ENCODE data around the gene SELPLG.
"Not testable (repeated sequence)": the region's sequence is repeated elsewhere in the genome, so short reads cannot be mapped to it uniquely, and the experiment has no call there.

Gene SELPLG

DNA sequence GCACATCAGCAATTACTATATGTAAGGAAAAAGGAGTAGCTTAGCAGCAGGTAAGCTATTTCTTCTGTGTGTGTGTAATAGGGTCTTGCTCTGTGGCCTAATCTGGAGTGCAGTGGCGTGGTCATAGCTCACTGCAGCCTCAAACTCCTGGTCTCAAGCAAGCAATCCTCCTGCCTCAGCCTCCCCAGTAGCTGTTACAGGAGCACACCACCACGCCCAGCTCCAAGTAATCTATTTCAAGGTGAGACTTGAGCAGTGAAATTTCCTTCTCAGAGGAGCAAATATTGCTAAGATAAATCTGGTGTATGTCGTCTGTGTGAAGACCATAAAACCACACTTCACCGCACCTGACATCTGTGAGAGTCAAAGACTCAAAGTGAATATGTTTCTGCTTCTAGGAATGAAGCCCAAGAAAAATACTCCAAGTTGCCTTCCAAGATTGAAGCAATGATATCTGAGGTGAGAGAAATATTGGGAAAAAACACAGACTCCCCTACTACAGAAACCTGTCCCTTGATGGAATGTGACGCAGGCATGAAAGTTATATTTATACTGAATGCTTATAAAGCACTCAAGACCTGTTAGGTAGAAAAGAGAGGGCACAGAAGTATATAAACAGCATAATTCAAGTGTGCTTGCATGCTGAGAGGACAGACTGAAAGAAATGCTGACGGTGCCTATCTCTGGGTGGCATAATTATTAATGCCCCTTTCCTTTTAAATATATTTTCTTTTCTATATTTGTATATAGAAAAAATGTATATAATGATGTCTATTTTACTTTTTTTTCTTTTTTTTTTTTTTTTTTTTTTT is 2.5 kb upstream of the SELPLG start:
- Mint-ChIP-seq H3K27me3 (no peaks in the 10 kb centered on the region), H3K4me3 (peak overlapping the region; percentile 20 to 91), H3K27ac (no peak overlapping the region), H3K9me3 (no peaks in the 10 kb centered on the region), H3K4me1 (peaks cover 66% of the 10 kb centered on the region)
- no peak for ATAC-seq
- DNase-seq: no peak

DNA sequence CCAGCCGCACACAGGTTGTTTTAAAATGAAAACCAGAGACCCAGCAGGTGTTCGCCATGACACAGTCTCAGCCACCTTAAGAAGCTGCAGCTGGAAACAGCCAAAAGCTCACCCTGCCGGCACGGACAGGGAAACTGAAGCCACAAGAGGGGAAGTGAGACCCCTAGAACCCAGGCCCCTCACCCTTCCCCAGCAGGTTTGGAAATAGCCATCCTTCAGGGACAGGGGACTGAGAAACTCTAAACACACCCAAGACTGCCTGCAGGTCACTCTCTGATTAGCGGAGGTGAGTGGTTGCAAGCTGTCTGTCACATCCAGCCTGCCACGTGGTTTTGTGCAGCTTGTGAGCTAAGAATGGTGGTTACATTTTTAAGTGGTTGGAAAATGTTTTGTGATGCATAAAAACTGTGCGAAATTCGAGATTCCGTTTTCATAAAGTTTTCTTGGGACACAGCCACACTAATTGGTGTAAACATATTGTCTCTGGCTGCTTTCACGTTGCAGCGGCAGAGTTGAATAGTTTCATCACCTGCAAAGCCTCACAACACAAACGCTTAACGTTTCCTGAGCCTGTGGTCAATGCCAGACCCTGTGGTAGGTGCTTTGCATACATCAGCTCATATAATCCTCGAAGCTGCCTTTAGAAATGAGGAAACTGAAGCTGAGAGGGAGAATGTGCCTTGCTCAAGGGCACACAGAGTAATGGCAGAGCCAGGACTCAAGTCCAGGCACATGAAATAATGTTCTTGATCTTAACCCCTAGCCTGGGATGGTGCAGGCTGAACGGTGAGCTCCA is 1.7 kb upstream of the SELPLG start:
- Mint-ChIP-seq H3K27me3 (no peaks in the 10 kb centered on the region), H3K4me1 (peaks cover 68% of the 10 kb centered on the region), H3K27ac (no peak overlapping the region), H3K9me3 (no peaks in the 10 kb centered on the region), H3K4me3 (peak overlapping the region; percentile 91 to 95)
- ATAC-seq (peak; percentile 47), DNase-seq (peak in 1 of 2 donors; percentile 59)

DNA sequence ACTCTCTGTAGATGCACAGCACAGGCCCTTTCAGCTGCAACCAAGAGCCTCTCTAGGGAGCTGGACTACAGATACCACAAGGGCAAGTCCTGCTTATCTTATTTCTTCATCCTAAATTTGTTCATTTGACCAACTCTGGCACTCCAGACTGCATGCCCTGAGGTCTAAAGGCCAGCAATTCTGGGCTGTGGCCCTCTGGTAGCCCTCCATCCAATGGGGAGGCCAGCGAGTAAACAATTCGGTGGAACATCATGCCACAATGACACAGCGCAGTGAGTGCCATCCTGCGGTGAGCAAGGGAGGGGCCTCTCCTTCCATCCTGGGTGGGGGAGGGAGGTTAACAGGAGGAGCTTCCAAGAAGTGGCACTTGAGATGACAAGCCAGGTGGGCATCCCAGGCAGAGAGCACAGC is 652 bp upstream of the SELPLG start:
- Mint-ChIP-seq H3K9me3 (no peaks in the 10 kb centered on the region), H3K4me3 (peak overlapping the region; percentile 91 to 95), H3K4me1 (peaks cover 69% of the 10 kb centered on the region), H3K27me3 (no peaks in the 10 kb centered on the region), H3K27ac (peak overlapping the region; percentile 49 to 96)
- DNase-seq: peak in 1 of 2 donors; percentile 49
- ATAC-seq: no peak

DNA sequence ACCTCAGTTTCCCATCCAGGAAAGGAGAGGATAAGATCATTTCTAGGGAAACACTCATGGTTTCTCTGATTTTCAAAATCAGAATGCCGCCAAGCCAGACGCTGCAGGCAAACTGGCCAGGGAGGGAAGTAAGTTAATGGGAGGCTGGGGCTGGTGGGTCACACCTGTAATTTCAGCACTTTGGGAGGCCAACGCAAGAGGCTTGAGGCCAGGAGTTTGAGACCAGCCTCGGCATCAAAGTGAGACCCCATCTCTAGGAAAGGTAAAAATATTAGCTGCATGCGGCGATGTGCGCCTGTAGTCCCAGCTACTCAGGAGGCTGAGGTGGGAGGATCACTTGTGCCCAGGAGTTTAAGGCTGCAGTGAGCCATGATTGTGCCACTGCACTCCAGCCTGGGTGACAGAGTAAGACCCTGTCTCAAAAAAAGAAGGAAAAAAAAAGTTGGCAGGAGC is 587 bp downstream of the SELPLG start:
- Mint-ChIP-seq H3K27ac (peak overlapping the region; percentile 96 to 98), H3K4me3 (peak overlapping the region; percentile 91 to 95), H3K9me3 (no peaks in the 10 kb centered on the region), H3K27me3 (no peaks in the 10 kb centered on the region), H3K4me1 (peaks cover 71% of the 10 kb centered on the region)
- DNase-seq (no peak), ATAC-seq (no peak)

DNA sequence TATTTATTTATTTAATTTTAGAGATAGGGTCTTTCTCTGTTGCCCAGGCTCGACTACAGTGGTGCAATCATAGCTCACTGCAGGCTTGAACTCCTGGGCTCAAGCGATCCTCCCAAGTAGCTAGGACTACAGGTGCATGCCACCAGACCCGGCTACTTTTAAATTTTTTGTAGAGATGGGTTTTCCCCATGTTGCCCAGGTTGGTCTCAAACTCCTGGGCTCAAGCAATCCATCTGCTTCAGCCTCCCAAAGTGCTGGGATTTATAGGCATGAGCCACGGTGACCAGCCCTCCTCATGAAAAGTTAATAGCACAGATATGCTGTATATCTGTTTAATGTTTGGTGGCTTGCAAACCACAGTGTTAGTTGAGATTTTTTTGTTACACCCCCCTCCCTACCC is 2.4 kb downstream of the SELPLG start:
- DNase-seq, H3K27me3 Mint-ChIP-seq, H3K9me3 Mint-ChIP-seq, ATAC-seq: not testable (repeated sequence)
- H3K4me3 Mint-ChIP-seq: peak overlapping the region; percentile 93 to 95
- peaks cover 80% of the 10 kb centered on the region for H3K4me1 Mint-ChIP-seq
- H3K27ac Mint-ChIP-seq: peak overlapping the region; percentile 94 to 99

DNA sequence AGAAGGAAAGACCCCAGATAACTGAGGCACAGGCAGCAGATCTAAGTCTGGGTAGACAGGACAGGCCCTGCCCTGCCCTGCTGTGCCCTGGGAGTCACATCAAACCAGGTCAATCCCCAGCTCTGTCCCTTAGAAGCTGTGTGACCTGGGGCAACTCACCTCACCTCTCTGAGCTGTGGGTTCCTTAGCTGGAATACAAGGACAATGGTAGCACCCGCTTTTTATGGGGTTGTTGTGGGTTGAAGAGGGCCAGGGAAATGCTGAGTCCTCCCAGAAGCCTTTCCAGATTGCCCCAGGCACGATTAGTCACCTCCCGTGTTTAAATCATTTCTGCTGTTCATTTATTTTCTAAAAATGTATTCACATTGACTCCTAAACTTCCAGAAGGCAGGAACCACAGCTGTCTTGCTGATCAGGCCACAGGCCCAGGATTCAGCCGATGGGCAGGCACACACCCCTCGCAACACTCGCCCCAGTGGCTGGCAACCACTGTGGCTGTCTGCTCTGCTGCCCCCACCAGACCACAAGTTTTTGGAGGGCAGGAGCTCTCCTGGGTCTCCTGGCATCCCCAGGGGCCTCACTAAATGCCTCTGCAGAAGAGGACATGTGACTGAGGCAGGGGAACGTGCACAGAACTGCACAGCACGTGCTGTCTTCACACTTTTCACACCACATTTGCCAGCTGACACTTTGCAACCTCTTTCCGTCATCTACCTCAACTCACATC is 3.0 kb downstream of the SELPLG start:
- Mint-ChIP-seq H3K27ac (peak overlapping the region; percentile 99 to 100), H3K4me3 (peak overlapping the region; percentile 93 to 95), H3K27me3 (no peaks in the 10 kb centered on the region), H3K4me1 (peaks cover 77% of the 10 kb centered on the region), H3K9me3 (no peaks in the 10 kb centered on the region)
- ATAC-seq (no peak), DNase-seq (peak in 1 of 2 donors; percentile 32)

DNA sequence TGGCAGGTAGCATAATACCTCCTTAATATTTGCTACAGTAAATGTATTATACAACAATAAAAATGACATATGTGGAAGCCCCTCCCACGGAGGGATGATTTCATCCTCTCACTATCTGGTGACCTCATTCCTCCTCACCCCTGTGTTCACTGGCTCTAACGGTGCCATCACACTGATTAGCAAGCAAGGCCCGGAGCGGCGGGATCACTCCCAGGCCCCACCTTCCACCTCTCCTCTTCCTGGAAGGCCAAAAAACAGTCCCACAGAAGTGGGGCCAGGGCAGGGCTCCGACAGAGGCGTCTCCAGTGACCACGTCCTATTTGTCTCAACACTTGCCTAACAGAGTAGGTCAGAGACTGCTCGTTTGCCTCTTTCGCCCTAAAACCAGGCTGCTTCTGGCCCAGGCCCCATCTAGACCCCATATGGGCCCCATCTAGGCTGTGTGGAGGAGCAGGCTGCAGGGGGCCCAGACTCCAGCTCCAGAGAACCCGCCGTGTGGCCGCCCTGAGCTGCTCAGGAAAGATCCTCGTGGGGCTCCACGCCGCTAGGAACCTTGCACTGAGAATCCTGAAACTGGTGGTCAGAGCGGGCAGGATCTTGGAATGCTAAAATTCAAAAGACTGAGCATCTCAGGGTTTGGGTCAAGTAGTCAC is 3.7 kb downstream of the SELPLG start:
- H3K27ac Mint-ChIP-seq: peak overlapping the region; percentile 99 to 100
- DNase-seq (peak; percentile 52 to 74), ATAC-seq (peak; percentile 60)
- peaks cover 77% of the 10 kb centered on the region for H3K4me1 Mint-ChIP-seq
- H3K4me3 Mint-ChIP-seq: peak overlapping the region; percentile 93 to 95
- no peaks in the 10 kb centered on the region for H3K9me3 Mint-ChIP-seq
- no peaks in the 10 kb centered on the region for H3K27me3 Mint-ChIP-seq

DNA sequence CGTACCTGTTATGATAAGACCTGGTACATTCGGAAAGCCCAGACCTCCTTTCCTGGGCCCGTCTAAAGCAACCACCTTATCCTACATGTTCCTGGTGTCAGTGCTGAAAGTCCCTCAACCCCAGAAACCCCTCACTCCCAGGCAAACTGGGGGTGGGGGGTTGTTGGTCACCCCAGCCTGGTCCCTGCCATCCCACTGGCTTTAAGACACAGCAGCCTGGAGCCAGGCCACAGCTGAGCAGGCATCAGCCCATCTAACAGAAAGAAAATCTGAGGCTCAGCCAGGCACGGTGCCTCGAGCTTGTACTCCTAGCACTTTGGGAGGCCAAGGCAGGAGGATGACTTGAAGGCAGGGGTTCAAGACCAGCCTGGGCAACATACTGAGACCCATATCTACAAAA is 4.5 kb downstream of the SELPLG start:
- DNase-seq (peak in 1 of 2 donors; percentile 49), ATAC-seq (no peak)
- Mint-ChIP-seq H3K4me1 (peaks cover 71% of the 10 kb centered on the region), H3K4me3 (peak overlapping the region; percentile 93 to 95), H3K9me3 (no peaks in the 10 kb centered on the region), H3K27ac (peak overlapping the region; percentile 99 to 100), H3K27me3 (no peaks in the 10 kb centered on the region)

DNA sequence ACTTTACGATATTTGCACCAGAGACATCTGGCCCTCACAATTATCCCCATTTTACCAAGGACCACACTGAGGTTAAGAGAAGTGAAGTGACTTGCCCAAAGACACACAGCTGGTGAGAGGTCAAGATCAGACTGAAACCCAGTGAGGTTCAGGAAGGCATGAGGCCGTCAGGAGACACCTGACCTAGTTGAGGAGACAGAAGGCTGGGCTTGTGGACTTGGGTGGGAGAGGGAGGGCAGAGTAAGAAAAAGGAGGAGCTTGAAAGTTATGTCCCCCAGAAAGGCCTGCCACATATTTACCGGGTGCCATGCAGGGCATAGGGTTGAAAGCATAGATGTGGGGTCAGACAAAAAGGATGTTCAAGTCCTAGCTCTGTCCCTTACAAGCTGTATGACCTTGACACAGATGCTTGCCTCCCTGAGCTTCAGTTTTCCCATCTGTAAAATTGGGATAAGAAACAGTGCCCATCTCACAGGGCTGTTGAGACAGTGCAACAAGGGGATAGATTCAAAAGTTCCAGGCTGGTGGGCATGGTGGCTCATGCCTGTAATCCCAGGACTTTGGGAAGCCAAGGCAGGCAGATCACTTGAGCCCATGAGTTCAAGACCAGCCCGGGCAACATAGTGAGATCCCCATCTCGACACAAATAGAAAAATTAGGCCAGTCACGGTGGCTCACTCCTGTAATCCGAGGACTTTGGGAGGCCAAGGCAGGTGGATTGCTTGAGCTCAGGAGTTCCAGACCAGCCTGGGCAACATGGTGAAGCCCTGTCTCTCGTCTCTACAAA is 6.4 kb downstream of the SELPLG start:
- H3K27ac Mint-ChIP-seq: peak overlapping the region; percentile 99 to 100
- H3K9me3 Mint-ChIP-seq: peaks cover 0 to 7% of the 10 kb centered on the region in 2 donors
- H3K4me1 Mint-ChIP-seq: peaks cover 75% of the 10 kb centered on the region
- DNase-seq (no peak), ATAC-seq (no peak)
- no peaks in the 10 kb centered on the region for H3K27me3 Mint-ChIP-seq
- H3K4me3 Mint-ChIP-seq: peak overlapping the region; percentile 55 to 95

DNA sequence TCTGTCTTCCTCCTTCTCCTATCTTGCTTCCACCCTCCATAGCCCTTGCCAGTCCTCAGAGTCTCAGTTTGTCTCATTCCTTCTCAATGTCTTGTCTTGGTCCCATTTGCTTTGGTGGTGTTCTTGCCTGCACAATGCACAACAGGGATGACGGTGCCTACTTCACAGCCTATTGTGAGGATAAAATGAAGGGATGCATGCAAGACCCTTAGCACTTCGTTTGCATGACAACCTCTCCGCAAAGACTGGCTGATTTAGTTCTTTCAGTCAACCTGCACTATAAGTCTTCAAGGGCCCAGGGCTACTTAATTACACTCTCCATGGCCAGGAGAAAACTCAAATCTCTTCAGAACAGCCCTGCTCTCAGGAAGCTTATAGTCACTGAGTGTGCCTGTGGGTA is 8.5 kb downstream of the SELPLG start:
- Mint-ChIP-seq H3K27ac (no peak overlapping the region), H3K27me3 (no peaks in the 10 kb centered on the region), H3K4me1 (peaks cover 66% of the 10 kb centered on the region), H3K4me3 (no peak overlapping the region), H3K9me3 (peaks cover 0 to 7% of the 10 kb centered on the region in 2 donors)
- ATAC-seq: no peak
- no peak for DNase-seq

DNA sequence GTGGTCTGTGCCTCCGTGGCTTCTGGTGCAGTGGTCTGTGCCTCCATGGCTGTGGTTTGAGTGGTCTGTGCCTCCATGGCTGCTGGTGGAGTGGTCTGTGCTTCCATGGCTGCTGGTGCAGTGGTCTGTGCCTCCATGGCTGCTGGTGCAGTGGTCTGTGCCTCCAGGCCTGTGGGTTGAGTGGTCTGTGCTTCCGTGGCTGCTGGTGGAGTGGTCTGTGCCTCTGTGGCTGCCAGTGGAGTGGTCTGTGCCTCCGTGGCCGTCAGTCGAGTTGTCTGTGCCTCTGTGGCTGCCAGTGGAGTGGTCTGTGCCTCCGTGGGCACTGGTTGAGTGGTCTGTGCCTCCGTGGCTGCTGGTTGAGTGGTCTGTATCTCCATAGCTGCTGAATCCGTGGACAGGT is 10.1 kb downstream of the SELPLG start:
- DNase-seq (no peak), ATAC-seq (no peak)
- H3K9me3 Mint-ChIP-seq: peaks cover 0 to 7% of the 10 kb centered on the region in 2 donors
- H3K4me3 Mint-ChIP-seq: no peak overlapping the region
- H3K27me3 Mint-ChIP-seq: no peaks in the 10 kb centered on the region
- peak overlapping the region in 1 of 2 donors; percentile 40 for H3K27ac Mint-ChIP-seq
- peaks cover 73% of the 10 kb centered on the region for H3K4me1 Mint-ChIP-seq

DNA sequence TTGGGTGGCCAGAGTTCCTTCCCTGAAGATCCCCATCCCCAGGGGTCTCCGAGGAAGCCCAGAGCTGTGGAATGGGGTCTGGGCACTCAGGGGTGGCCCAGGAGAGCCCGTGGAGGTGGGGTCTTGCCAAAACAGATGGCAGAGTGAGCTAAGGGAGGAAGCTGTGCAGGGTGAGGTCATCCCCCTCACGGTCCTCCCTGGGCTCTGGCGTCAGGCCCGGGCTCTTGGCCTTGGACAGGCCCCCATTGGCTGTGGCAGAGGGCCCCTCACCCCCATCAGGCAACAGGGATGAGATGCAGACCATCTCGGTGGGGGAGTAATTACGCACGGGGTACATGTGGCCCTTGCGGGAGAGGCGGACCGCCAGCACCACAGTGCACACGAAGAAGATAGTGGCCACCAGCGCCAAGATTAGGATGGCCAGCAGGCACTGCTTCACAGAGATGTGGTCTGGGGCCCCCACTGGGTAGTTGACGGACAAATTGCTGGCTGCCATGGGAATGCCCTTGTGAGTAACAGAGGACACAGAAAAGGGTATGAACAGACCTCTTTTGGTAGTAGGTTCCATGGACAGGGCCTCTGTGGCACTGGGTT is 10.7 kb downstream of the SELPLG start:
- H3K27ac Mint-ChIP-seq: peak overlapping the region; percentile 19 to 93
- H3K27me3 Mint-ChIP-seq: no peaks in the 10 kb centered on the region
- no peak overlapping the region for H3K4me3 Mint-ChIP-seq
- H3K9me3 Mint-ChIP-seq: peaks cover 0 to 7% of the 10 kb centered on the region in 2 donors
- peak; percentile 26 for ATAC-seq
- no peak for DNase-seq
- H3K4me1 Mint-ChIP-seq: peaks cover 73% of the 10 kb centered on the region

DNA sequence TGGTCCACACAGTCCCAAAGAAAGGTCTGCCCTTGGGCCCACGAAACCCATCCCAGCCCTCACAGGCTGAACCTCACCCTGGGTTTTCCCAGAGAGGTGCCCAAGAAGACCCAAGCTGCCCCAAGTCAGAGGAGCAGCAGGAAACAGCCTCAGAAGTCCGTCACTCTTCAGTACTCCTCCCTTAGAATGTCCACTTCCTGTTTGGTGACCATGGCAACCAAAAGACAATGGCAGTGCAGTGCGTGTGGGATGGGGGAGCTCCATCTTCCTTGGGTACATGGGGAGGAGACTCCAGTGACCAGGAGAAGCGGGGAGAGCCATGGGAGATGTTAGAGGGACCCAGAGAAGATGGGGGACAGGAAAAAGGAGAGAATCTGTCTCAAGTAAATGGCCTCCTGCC is 11.3 kb downstream of the SELPLG start:
- Mint-ChIP-seq H3K27me3 (no peaks in the 10 kb centered on the region), H3K27ac (peak overlapping the region; percentile 93 to 98), H3K4me3 (peak overlapping the region; percentile 27 to 33), H3K4me1 (peaks cover 74% of the 10 kb centered on the region), H3K9me3 (peaks cover 0 to 7% of the 10 kb centered on the region in 2 donors)
- peak; percentile 31 for ATAC-seq
- DNase-seq: peak in 1 of 2 donors; percentile 29

DNA sequence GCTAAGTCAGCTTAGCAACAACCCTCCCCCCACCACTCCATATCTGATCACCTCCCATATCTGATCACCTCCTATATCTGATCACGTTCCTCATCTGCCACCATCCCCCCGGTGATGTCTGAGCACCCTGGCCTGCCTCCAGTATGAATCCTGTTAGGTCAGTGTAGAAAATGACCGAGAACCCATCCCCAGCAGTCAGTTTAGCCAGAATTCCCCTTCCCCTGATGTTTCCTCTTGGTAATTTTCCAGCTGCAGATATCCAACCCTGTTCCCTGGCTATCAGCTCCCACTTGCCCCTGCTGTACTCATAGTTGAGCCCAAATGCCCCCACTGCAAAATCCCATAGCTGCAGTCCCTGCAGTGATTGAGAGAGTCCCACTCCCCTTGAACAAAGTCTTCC is 12.5 kb downstream of the SELPLG start:
- peaks cover 5 to 14% of the 10 kb centered on the region in 2 donors for H3K9me3 Mint-ChIP-seq
- H3K27ac Mint-ChIP-seq: peak overlapping the region in 1 of 2 donors; percentile 21
- H3K4me3 Mint-ChIP-seq: no peak overlapping the region
- peaks cover 82% of the 10 kb centered on the region for H3K4me1 Mint-ChIP-seq
- ATAC-seq (no peak), DNase-seq (no peak)
- no peaks in the 10 kb centered on the region for H3K27me3 Mint-ChIP-seq

Measured in stimulated activated naive CD8-positive, alpha-beta T cell treated with anti-CD3 and anti-CD28 coated beads, Interleukin-15, amount 100 ng/mL, for 72 hours (primary cell).